LNCAP (cell line): ENCODE results near the gene GBX2.

Source experiments
- TF ChIP-seq, protein P1 (sequence below): fragments of 450-650 bp; IDR thresholded peaks from 2 replicates; pipeline ENCODE4 v1.5.1; 2017; ENCODE audit warnings: mild to moderate bottlenecking

The GBX2 gene

GRCh38 chr2:236180076-236180816, 12.1 kb upstream of the GBX2 start:
- TF ChIP-seq, protein P1, sequence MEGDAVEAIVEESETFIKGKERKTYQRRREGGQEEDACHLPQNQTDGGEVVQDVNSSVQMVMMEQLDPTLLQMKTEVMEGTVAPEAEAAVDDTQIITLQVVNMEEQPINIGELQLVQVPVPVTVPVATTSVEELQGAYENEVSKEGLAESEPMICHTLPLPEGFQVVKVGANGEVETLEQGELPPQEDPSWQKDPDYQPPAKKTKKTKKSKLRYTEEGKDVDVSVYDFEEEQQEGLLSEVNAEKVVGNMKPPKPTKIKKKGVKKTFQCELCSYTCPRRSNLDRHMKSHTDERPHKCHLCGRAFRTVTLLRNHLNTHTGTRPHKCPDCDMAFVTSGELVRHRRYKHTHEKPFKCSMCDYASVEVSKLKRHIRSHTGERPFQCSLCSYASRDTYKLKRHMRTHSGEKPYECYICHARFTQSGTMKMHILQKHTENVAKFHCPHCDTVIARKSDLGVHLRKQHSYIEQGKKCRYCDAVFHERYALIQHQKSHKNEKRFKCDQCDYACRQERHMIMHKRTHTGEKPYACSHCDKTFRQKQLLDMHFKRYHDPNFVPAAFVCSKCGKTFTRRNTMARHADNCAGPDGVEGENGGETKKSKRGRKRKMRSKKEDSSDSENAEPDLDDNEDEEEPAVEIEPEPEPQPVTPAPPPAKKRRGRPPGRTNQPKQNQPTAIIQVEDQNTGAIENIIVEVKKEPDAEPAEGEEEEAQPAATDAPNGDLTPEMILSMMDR = no peak

- TF ChIP-seq, protein P1 = no peak
Observed at GRCh38 chr2:236179236-236180075, 11.3 kb upstream of the GBX2 start.

- TF ChIP-seq, protein P1 = no peak
Observed at GRCh38 chr2:236178890-236179235, 10.7 kb upstream of the GBX2 start.

DNA sequence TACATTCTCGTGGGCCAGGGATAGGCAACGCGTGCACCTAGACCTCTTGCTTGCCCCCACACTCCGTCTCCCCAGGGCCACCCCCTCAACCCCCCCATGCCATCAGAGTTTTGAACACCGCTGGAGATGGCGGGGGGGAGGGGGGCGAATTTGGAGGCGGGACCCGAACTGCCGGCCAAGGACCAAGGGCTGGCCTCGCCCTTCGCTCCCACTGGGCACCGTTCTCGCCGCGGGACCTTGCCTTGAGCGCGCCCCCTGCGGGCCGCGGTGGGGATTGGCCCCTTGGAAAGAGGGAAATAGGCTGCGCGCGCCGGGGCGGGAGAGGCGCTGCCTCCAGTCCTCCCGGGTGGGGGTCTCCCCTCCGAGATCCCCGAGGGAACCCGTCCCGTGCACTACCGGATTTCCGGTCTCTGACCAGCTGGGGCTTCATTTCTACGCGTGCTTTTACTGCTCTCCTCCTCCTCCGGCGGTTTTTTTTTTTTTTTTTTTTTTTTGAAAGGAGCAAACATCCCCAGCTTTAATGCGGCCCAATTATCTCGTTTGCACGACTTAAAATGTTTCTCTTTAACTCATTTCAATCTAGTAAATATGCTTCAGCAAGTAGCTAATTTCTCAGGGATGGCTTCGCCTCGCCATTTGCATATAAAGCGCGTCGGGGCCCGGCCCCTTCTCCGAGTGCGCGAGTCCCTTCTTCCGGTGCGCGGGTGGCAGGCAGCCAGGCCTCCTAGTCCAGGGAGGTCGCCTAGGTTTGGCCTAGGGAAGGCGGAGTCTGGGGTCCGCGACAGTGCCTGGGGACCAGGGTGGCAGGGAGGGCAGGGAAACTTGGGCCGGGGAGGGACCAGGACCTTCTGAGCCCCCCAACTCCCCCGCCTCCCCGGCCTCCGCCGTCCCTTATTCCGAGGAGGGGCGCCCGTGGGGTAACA, 10.0 kb upstream of the GBX2 start:
- TF ChIP-seq, protein P1 = peak; percentile 73

- TF ChIP-seq, protein P1 = no peak
Observed at GRCh38 chr2:236177604-236177966, 9.4 kb upstream of the GBX2 start.

DNA sequence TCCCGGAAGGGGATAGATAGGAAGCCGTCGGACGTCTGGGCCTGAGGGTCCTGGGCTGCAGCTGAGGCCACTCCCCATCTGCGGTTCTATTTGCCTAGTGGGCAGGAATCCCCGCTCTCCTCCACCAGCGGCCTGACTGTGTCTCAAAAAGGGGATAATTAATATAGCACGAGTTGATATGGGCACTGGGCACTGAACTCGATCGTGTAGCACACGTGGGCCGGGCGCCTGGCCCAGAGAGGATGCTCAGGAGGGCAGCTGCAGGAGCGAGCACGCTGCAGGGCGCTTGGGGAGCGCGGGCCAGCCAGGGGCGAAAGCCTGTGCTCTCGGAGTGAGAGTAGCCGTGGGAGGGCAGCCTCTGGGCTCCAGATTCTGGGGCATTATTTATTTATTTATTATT, 8.8 kb upstream of the GBX2 start:
- TF ChIP-seq, protein P1 = no peak

- TF ChIP-seq, protein P1 = peak; percentile 56
Observed at GRCh38 chr2:236176417-236176816, 8.2 kb upstream of the GBX2 start.
